Gastrocnemius medialis (tissue), 4 donors: ENCODE measurements around the gene AFF3. TPM values are rescaled to one million over a fixed set of nuclear protein-coding genes. Genes with fewer than 3 reads are reported as not detected.

Source experiments
- ATAC-seq, 2 donors: fragments of 150-250 bp; one replicate each; pipeline ENCODE4 v1.9.1; 2016
- DNase-seq, 2 donors: peaks; one replicate each; pipeline ENCODE4 v3.0.0-alpha.2; 2019
- H3K27ac ChIP-seq, 4 donors: fragments of 200-600 bp; sonication (generic); 1 replicate in 1 of 4; 2 replicates in 3 of 4; pipeline ENCODE4 v1.5.1; 2016 to 2018; ENCODE audit warnings: mild to moderate bottlenecking in 2 of 4, moderate library complexity in 1 of 4
- H3K27me3 ChIP-seq, 3 donors: fragments of 200-600 bp; sonication (generic) in 2 of 3; 1 replicate in 1 of 3; 2 replicates in 2 of 3; pipeline versions ENCODE4 v1.5.1 to v1.6.0; 2016 to 2019; ENCODE audit warnings: mild to moderate bottlenecking in 1 of 3, moderate library complexity in 1 of 3
- H3K36me3 ChIP-seq, 2 donors: fragments of 200-600 bp; sonication (generic) in 1 of 2; one replicate each; pipeline ENCODE4 v1.5.1; 2017 to 2018
- H3K4me1 ChIP-seq, 2 donors: fragments of 200-600 bp; sonication (generic) in 1 of 2; one replicate each; pipeline ENCODE4 v1.5.1; 2016 to 2017; ENCODE audit warnings: mild to moderate bottlenecking in 2 of 2
- H3K4me3 ChIP-seq, 4 donors: fragments of 200-600 bp; sonication (generic) in 3 of 4; 1 replicate in 1 of 4; 2 replicates in 3 of 4; pipeline ENCODE4 v1.5.1; 2016 to 2019; ENCODE audit warnings: mild to moderate bottlenecking in 2 of 4
- H3K9me3 ChIP-seq, 3 donors: fragments of 200-600 bp; sonication (generic) in 2 of 3; 1 replicate in 1 of 3; 2 replicates in 2 of 3; pipeline ENCODE4 v1.5.1; 2016 to 2019
- POLR2A ChIP-seq, 2 donors: fragments of 450-650 bp; IDR thresholded peaks; one replicate each; pipeline ENCODE4 v1.6.1; 2017; ENCODE audit warnings: antibody characterized with exemption in 2 of 2, mild to moderate bottlenecking in 2 of 2, moderate library complexity in 2 of 2
- in situ Hi-C, 4 donors: fragments of 200-750 bp; cut with MboI; loops; one replicate each; pipeline versions ENCODE4 v1.15.0 to v1.8.0; 2017; ENCODE audit warnings: low sequenced_read_pairs in 4 of 4
- intact Hi-C: fragments of 100-400 bp; cut with DNase I; formaldehyde crosslinking; loops from one replicate; pipeline ENCODE4 v1.15.1; 2023; ENCODE audit warnings: low total_unique reads
- total RNA-seq, 4 donors: library from RNA; depleted of rRNA; stranded (reverse); fragments of >200 nt; gene quantifications; one replicate each; pipeline versions ENCODE4 v1.1.0 to v1.2.3, GENCODE V29; 2016
- TF ChIP-seq, protein P1 (sequence below), 5 experiments: fragments of 450-650 bp in 3 of 5; fragments of 200-600 bp in 2 of 5; sonication (generic) in 2 of 5; IDR thresholded peaks in 4 of 5; conservative IDR thresholded peaks in 1 of 5; 1 replicate in 4 of 5; 2 replicates in 1 of 5; pipeline ENCODE4 v1.5.1; 2016 to 2019; ENCODE audit warnings: antibody characterized with exemption in 5 of 5, mild to moderate bottlenecking in 3 of 5, moderate library complexity in 3 of 5

The AFF3 gene
- total RNA-seq, 4 donors from 2014 or later, result 0.22 to 0.55 (median 0.47) TPM

DNA sequence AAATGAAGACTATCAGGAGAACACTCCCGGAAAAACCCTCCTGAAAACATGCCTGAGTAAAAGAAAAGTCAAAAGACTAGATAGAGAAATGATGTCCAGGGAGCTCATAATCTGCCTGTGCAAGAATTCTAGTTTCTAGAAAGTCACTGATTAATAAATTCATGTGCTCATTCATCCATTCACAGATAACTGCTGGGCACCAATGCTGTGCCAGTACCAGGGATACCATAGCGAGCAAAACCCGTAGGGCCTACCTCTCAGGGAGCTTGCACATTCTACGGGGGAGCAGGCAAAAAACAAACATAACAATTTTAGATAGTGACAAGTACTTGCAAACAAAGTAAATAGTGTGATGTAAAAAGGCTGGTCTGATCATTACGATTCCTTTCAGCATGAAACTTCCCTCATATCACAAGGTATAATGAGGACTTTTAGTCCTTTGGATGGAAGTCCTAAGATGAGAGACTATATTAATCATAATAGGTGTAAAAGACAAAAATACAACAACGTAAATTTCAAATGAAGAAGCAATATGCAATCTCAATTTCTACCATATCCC is 289.9 kb downstream of the AFF3 start:
- in situ Hi-C loops (no loop called here), intact Hi-C loops (no loop called here)
- H3K4me1 ChIP-seq, result no peaks in the 10 kb centered on the region
- H3K27me3 ChIP-seq, result no peaks in the 10 kb centered on the region
- ATAC-seq (no peak), DNase-seq (no peak)
- no peak overlapping the region for H3K4me3 ChIP-seq
- TF ChIP-seq, protein P1, sequence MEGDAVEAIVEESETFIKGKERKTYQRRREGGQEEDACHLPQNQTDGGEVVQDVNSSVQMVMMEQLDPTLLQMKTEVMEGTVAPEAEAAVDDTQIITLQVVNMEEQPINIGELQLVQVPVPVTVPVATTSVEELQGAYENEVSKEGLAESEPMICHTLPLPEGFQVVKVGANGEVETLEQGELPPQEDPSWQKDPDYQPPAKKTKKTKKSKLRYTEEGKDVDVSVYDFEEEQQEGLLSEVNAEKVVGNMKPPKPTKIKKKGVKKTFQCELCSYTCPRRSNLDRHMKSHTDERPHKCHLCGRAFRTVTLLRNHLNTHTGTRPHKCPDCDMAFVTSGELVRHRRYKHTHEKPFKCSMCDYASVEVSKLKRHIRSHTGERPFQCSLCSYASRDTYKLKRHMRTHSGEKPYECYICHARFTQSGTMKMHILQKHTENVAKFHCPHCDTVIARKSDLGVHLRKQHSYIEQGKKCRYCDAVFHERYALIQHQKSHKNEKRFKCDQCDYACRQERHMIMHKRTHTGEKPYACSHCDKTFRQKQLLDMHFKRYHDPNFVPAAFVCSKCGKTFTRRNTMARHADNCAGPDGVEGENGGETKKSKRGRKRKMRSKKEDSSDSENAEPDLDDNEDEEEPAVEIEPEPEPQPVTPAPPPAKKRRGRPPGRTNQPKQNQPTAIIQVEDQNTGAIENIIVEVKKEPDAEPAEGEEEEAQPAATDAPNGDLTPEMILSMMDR (IDR thresholded peaks at IDR 0.05 in 4 of 5, conservative IDR thresholded peaks at IDR 0.05 in 1 of 5), result no peak
- TF ChIP-seq POLR2A (IDR thresholded peaks at IDR 0.05), result no peak
- H3K36me3 ChIP-seq, result no peaks in the 10 kb centered on the region
- no peaks in the 10 kb centered on the region for H3K9me3 ChIP-seq
- H3K27ac ChIP-seq, result no peak overlapping the region

DNA sequence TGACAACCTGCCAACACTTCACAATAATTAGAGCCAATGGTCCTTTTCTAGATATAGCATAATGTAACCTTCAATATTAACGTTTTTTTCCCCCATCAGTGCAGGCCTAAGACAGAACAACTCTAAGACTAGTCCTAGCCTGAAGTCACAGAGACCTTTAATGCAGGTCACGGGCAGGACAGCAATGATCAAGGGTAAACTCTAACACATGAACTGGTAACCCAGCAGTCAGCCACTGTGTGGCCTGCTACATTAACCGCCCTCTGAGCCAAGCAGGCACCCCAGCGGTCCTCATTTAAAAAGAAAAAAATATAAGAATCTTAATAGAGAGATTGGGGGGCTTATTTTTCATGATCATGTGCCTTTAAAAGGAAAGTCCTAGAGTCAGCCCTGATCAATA is 290.6 kb downstream of the AFF3 start:
- H3K4me3 ChIP-seq, result no peak overlapping the region
- intact Hi-C loops (no loop called here), in situ Hi-C loops (no loop called here)
- no peak for TF ChIP-seq POLR2A (IDR thresholded peaks at IDR 0.05)
- TF ChIP-seq, protein P1 (IDR thresholded peaks at IDR 0.05 in 4 of 5, conservative IDR thresholded peaks at IDR 0.05 in 1 of 5), result no peak
- H3K36me3 ChIP-seq, result no peaks in the 10 kb centered on the region
- H3K9me3 ChIP-seq, result no peaks in the 10 kb centered on the region
- H3K27me3 ChIP-seq, result no peaks in the 10 kb centered on the region
- H3K27ac ChIP-seq, result no peak overlapping the region
- ATAC-seq, result no peak
- no peak for DNase-seq
- H3K4me1 ChIP-seq, result no peaks in the 10 kb centered on the region

DNA sequence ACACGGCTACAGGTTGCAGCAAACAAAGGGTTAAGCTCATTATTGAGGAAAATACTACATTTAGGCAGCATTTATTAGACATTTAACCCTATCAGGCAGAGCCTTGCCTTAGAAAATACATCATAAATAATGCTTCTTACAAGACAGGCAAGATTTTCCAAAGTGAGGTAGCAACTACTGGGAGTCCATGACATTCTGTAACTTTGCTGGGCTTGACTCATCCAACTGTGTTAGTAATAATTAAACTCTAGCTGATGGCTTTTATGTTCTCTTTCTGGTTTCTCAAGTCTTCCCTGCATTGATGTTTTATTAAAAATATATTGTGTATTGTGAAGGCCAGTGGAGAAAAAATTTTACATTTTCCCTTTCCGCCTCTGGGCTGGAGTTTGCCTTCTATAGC is 291.3 kb downstream of the AFF3 start:
- in situ Hi-C loops (no loop called here), intact Hi-C loops (no loop called here)
- ATAC-seq (no peak), DNase-seq (no peak)
- no peaks in the 10 kb centered on the region for H3K4me1 ChIP-seq
- no peak overlapping the region for H3K4me3 ChIP-seq
- H3K27ac ChIP-seq, result no peak overlapping the region
- no peaks in the 10 kb centered on the region for H3K9me3 ChIP-seq
- H3K36me3 ChIP-seq, result no peaks in the 10 kb centered on the region
- no peak for TF ChIP-seq POLR2A (IDR thresholded peaks at IDR 0.05)
- TF ChIP-seq, protein P1 (IDR thresholded peaks at IDR 0.05 in 4 of 5, conservative IDR thresholded peaks at IDR 0.05 in 1 of 5), result no peak
- no peaks in the 10 kb centered on the region for H3K27me3 ChIP-seq

DNA sequence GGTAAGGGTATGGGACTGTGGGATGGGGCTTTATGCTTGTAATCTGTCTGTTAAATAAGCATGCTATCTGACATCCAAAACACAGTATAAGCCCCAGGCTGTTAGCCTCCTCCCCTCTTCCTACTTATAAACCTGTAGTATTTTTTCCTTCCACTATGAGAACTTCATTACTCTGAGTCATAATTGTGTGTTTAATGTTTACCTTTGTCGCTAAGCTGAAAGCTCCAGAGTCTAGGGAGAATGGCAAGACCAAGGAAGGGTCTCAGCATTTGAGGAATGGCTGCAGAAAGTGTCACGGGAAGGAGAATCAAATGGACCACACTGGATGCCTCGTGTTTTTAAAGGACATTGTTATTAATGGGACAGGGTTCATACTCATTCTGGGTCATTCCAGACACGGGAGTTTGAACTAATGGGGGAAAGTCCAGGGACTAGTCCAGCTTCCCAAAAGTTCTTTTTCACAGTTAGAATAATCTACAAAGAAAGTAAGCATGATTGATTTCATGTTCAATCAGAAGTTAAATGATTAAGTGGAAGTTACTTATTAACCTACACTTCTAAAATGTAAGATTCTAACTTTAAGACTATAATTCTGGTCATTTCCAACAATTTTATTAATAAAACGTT is 292.2 kb downstream of the AFF3 start:
- no peaks in the 10 kb centered on the region for H3K4me1 ChIP-seq
- DNase-seq, result no peak
- in situ Hi-C loops (no loop called here), intact Hi-C loops (no loop called here)
- ATAC-seq, result no peak
- no peak overlapping the region for H3K27ac ChIP-seq
- TF ChIP-seq POLR2A (IDR thresholded peaks at IDR 0.05), result no peak
- TF ChIP-seq, protein P1 (IDR thresholded peaks at IDR 0.05 in 4 of 5, conservative IDR thresholded peaks at IDR 0.05 in 1 of 5), result no peak
- H3K27me3 ChIP-seq, result no peaks in the 10 kb centered on the region
- H3K36me3 ChIP-seq, result no peaks in the 10 kb centered on the region
- no peaks in the 10 kb centered on the region for H3K9me3 ChIP-seq
- no peak overlapping the region for H3K4me3 ChIP-seq
